Adipose tissue (tissue), 3 donors: ENCODE measurements around the gene TMTC4. TPM values are rescaled to one million over a fixed set of nuclear protein-coding genes. Genes with fewer than 3 reads are reported as not detected.
"Not testable (repeated sequence)": the region's sequence is repeated elsewhere in the genome, so short reads cannot be mapped to it uniquely, and the experiment has no call there.

Experiments used
- H3K27ac ChIP-seq: one replicate; pipeline ENCODE4 v1.5.1; 2013; ENCODE audit warnings: low read depth, low read length
- WGBS, 3 donors: extraction: QIAGEN DNeasy Blood & Tissue Kit; methylation state at CpG; one replicate each; pipeline ENCODE4 v1.1.7; 2013; 5-methylcytosine and 5-hydroxymethylcytosine counted together
- polyA plus RNA-seq, 3 donors: library from polyadenylated mRNA; stranded (reverse); fragments of 200-250 nt; gene quantifications; one replicate each; pipeline ENCODE4 v1.2.3, GENCODE V29; 2013
- donor health status: healthy with polysubstance abuse.
- donor health status: Bipolar disorder and iron deficiency.
- donor health status: healthy.

The TMTC4 gene
- 1 to 10 TPM; 6.6 to 9.4 (median 8.4) TPM for polyA plus RNA-seq

GRCh38 chr13:100674572-100674871, at the start of gene TMTC4:
Gene TMTC4, minus strand, starts transcription at chr13:100674795. Its CDS starts 4,433 bp downstream, at chr13:100670362.
- H3K27ac ChIP-seq: peak within 1 kb of the TSS; percentile 36
- 0 to 1% (median 0%) methylated on average over 9 to 45 of the region's 45 CpGs for WGBS, 3 donors

- H3K27ac ChIP-seq: no peak overlapping the region
- 76 to 81% (median 81%) methylated on average over 7 of the region's 7 CpGs for WGBS, 3 donors
Observed at GRCh38 chr13:100722517-100722916, 47.9 kb upstream of the TMTC4 start.

- WGBS, 3 donors: 12 to 17% (median 15%) methylated on average over 6 of the region's 6 CpGs
- H3K27ac ChIP-seq: no peak overlapping the region
Observed at GRCh38 chr13:100721885-100722512, 47.4 kb upstream of the TMTC4 start.

- no peak overlapping the region for H3K27ac ChIP-seq
- 91 to 94% (median 93%) methylated on average over 7 of the region's 7 CpGs for WGBS, 3 donors
Observed at GRCh38 chr13:100715604-100716003, 41.0 kb upstream of the TMTC4 start.

- whole genome bisulfite sequencing, 3 donors: 48 to 59% (median 58%) methylated on average over 2 of the region's 2 CpGs
- H3K27ac ChIP-seq: no peak overlapping the region
Observed at GRCh38 chr13:100714478-100714877, 39.9 kb upstream of the TMTC4 start.

GRCh38 chr13:100710176-100710575, 35.6 kb upstream of the TMTC4 start:
- H3K27ac ChIP-seq: no peak overlapping the region
- 96 to 98% (median 97%) methylated on average over 5 of the region's 5 CpGs for WGBS, 3 donors

GRCh38 chr13:100707818-100708740, 33.5 kb upstream of the TMTC4 start:
- no peak overlapping the region for H3K27ac ChIP-seq
- 77 to 88% (median 80%) methylated on average over 12 of the region's 12 CpGs for WGBS, 3 donors

GRCh38 chr13:100698331-100698730, 23.7 kb upstream of the TMTC4 start:
- WGBS, 3 donors: 39 to 45% (median 44%) methylated on average over 6 to 8 of the region's 16 CpGs
- not testable (repeated sequence) for H3K27ac ChIP-seq

GRCh38 chr13:100695509-100695773, 20.8 kb upstream of the TMTC4 start:
- H3K27ac ChIP-seq: no peak overlapping the region
- WGBS, 3 donors: 95 to 98% (median 96%) methylated on average over 2 of the region's 2 CpGs

- no peak overlapping the region for H3K27ac ChIP-seq
- 35 to 47% (median 44%) methylated on average over 12 of the region's 12 CpGs for WGBS, 3 donors
Observed at GRCh38 chr13:100694722-100695508, 20.3 kb upstream of the TMTC4 start.

- WGBS, 3 donors: 67 to 84% (median 77%) methylated on average over 1 of the region's 1 CpG
- no peak overlapping the region for H3K27ac ChIP-seq
Observed at GRCh38 chr13:100689191-100689590, 14.6 kb upstream of the TMTC4 start.

- 67 to 82% (median 70%) methylated on average over 3 of the region's 3 CpGs for WGBS, 3 donors
Observed at GRCh38 chr13:100680131-100680530, 5.5 kb upstream of the TMTC4 start.

GRCh38 chr13:100677128-100677527, 2.5 kb upstream of the TMTC4 start:
- not testable (repeated sequence) for H3K27ac ChIP-seq
- 95 to 99% (median 96%) methylated on average over 5 of the region's 5 CpGs for whole genome bisulfite sequencing, 3 donors

More at GRCh38 chr13:100680131-100680530, 5.5 kb upstream of the TMTC4 start:
- no peak overlapping the region for H3K27ac ChIP-seq

GRCh38 chr13:100675661-100676129, 1.1 kb upstream of the TMTC4 start:
- WGBS, 3 donors: 10 to 13% (median 12%) methylated on average over 15 of the region's 15 CpGs
- H3K27ac ChIP-seq: no peak overlapping the region

- 0 to 1% (median 0%) methylated on average over 44 to 67 of the region's 67 CpGs for WGBS, 3 donors
- peak overlapping the region; percentile 36 for H3K27ac ChIP-seq
Observed at GRCh38 chr13:100674872-100675660, 471 bp upstream of the TMTC4 start.

- no peak overlapping the region for H3K27ac ChIP-seq
- 0 to 1% (median 0%) methylated on average over 68 to 86 of the region's 86 CpGs for WGBS, 3 donors
Observed at GRCh38 chr13:100673713-100674571, 653 bp downstream of the TMTC4 start.

- WGBS, 3 donors: 18 to 42% (median 36%) methylated on average over 11 of the region's 11 CpGs
Observed at GRCh38 chr13:100673376-100673712, 1.3 kb downstream of the TMTC4 start.

More at GRCh38 chr13:100673376-100673712, 1.3 kb downstream of the TMTC4 start:
- H3K27ac ChIP-seq: no peak overlapping the region
